ENCODE measurements around the gene EIF3K.
"Not testable (repeated sequence)": the region's sequence is repeated elsewhere in the genome, so short reads cannot be mapped to it uniquely, and the experiment has no call there.

The EIF3K gene

DNA sequence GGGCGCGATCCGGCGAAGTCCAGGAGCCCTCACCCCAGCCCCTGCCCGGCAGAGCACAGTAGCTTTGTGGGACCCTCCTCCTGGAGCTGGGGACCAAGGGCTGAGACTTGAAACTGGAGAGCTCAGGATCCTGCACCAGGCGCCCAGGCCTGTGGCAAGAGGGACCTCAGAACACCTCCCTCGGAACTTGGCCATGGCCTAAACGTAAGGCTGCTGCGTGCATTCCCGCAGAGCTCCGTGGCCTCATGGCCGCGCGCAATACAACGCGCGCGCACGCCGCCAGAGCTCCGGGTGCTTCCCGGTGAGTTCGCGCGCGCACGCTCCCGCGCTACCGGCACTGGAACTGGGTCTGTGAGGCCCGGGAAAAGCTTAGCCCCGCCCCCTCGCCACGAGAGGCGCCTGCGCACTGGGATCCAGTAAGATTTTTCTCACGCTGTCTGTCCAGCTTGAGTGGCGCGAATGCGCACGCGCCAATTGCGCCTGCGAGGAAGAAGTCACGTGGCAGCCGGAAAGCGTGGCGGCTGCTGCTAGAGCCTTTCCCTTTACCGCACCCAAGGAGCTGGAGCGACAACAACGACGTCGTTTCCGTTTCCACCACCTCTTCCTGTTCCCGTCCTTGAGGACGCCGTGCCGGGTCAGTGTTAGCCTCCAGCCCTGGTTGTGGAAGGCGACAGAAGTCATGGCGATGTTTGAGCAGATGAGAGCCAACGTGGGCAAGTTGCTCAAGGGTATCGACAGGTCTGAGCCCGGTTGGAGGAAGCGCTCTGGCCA lies at the start of gene EIF3K:
Gene EIF3K (plus strand): TSS at position 599 of the 771 bp plus-strand sequence. CDS start 81 bp downstream, at position 680.
- DNase-seq (ENCODE audit: low spot score): peak; percentile 99

- DNase-seq (ENCODE audit: low spot score): no peak
Measured at GRCh38 chr19:38569368-38569983, 49.5 kb upstream of the EIF3K start.

DNA sequence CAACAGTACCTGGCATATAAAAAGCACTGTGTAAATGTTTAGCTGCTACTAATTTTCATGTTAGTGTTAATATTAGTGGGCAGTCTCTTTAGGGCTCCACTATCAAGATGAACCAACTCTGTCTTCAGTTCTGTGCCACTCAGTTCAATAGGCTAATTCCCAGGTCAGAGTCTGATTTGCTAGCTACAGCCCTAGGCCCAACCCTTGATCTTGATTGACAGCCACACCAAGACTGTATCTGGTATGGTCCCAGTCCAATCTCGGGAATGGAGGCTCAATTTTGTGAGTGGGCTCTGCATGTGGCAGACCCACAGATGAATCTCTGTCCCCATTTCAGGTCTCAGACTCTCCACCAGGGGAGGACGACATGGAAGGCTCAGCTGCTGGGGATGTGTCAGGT lies 47.3 kb upstream of the EIF3K start:
- no peak for DNase-seq (ENCODE audit: low spot score)

DNA sequence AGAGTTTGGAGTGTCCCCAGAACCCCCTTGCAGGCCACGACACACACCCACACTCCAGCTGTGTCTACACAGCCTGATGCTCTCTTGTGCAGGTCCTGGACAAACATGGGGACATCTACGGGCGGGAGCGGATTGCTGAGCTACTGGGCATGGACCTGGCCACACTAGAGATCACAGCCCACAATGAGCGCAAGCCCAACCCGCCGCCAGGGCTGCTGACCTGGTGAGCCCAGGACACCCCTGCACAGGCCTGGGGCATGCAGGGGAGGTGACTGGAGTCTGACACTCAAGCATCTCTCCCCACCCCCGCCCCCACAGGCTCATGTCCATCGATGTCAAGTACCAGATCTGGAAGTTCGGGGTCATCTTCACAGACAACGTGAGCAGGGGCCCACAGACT lies 41.2 kb upstream of the EIF3K start:
- no peak for DNase-seq (ENCODE audit: low spot score)

DNA sequence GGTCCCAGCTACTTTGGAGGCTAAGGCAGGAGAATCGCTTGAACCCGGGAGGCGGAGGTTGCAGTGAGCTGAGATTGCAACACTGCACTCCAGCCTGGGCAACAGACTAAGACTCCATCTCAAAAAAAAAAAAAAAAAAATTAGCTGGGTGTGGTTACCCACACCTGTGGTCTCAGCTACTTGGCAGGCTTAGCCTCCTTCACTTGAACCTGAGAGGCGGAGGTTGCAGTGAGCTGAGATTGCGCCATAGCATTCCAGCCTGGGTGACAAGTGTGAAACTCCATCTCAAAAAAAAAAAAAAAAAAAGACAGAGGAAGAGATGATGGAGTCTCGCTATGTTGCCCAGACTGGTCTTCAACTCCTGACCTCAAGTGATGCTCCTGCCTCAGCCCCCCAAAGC lies 39.7 kb upstream of the EIF3K start:
- peak; percentile 48 for DNase-seq (ENCODE audit: low spot score)

GRCh38 chr19:38580080-38580479 lies 38.9 kb upstream of the EIF3K start:
- DNase-seq (ENCODE audit: low spot score): no peak

DNA sequence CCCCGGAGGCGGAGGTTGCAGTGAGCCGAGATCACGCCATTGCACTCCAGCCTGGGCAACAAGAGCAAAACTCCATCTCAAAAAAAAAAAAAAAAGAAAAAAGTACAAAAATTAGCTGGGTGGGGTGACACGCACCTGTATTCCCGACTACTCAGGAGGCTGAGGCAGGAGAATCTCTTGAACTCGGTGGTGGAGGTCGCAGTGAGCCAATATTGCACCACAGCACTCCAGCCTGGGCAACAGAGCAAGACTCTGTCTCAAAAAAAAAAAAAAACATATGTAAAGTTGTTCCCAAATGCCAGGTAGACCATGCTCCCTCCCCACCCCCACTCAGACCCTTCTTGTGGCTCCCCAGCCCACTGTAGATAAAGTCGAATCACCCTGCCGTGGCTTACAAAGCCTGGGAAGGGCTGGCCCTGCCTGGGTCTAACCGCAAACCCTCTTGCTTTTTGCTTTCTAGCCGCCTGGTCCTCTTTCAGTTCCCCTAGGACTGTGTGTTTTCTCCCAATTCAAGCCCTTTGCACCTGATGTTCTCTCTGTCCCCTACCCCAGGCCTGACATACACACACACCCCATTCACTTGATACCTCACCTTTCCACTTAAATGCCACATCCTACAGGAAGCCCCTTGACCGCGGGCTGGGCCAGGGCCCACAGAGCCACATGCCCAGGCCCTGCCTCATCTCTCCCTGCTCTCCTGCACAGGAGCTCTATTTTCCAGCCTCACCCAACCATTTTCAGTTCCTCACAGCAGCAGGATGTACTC lies 35.6 kb upstream of the EIF3K start:
- DNase-seq (ENCODE audit: low spot score): no peak

DNA sequence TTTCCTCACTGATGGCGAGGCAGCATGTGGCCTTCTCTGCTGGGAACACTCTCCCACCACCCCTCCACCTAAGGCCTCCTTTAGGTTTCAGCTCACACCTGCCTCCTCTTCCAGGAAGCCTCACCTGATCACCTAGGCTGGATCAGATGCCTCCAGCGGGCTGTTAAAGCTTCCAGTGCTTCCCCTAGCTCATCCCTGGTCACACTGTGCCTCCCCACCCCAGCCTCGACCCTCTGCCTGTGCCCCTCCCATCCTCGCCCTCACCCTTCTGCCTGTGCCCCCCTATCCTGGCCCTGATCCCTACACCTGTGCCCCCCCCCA lies 35.0 kb upstream of the EIF3K start:
- no peak for DNase-seq (ENCODE audit: low spot score)

- no peak for DNase-seq (ENCODE audit: low spot score)
Measured at GRCh38 chr19:38587562-38587961, 31.4 kb upstream of the EIF3K start.

DNA sequence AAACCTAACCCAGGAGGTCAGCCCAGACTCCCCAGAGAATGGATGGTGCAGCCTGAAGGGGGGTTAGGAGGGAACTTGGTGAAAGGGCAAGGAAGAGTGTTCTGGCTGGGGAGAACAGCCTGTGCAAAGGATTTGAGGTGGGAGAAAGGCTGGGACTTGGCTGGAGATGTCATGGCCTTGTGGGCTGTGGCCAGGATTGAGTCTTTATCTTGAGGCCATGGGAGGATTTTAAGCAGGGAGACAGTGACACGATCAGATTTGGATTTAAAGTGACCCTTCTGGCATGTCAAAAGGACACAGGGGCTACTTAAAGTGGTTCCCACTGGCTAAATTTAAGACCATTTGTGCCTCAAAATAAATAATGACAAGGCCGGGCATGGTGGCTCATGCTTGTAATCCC lies 30.9 kb upstream of the EIF3K start:
- DNase-seq (ENCODE audit: low spot score): no peak

DNA sequence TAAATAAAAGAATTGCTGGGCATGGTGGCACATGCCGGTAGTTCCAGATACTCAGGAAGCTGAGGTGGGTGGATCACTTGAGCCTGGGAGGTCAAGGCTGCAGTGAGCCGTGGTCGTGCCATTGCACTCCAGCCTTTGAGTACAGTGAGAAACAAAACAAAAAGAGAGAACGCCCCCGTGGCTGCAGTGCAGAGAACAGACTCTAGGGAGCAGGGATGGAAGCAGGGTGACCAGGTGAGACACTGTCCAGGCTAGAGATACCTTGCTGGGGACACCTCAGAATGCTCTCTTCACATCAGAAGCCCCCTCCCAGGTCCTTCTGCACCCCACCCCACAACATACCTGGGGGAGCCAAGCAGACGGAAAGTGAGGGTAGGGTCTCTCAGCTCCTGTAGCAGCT lies 26.0 kb upstream of the EIF3K start:
- no peak for DNase-seq (ENCODE audit: low spot score)

GRCh38 chr19:38596057-38596981 lies 22.7 kb upstream of the EIF3K start:
- peak; percentile 76 for DNase-seq (ENCODE audit: low spot score)

DNA sequence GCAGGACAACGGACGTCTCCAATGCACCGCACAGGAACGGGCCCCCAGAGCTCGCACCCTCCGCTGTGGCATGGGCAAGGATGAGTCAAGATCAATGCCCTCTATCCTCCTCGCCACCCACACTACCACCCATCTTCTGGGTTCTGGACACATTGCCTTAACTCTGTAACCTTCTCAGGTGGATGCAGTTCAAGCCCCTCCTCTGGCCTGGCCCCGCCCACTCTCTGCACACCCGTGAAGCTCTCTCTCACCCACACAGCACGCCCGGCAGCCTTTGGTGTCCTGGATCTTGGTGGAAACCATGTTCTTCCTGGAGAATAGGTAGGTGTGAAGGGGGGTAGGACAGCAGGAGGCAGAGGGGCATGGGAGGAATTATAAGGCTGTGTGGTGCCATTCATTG lies 21.9 kb upstream of the EIF3K start:
- no peak for DNase-seq (ENCODE audit: low spot score)

GRCh38 chr19:38599722-38600121 lies 19.3 kb upstream of the EIF3K start:
- DNase-seq (ENCODE audit: low spot score): no peak

DNA sequence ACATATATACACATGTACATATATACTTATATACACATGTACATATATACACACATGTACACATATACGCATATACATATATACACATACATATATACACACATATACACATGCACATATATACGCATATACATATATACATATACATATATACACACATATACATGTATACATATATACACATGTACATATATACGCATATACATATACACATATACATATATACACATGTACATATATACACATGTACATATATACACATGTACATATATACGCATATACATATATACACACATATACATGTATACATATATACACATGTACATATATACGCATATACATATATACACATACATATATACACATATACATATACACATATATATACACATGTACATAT lies 16.1 kb upstream of the EIF3K start:
- not testable (repeated sequence) for DNase-seq (ENCODE audit: low spot score)

GRCh38 chr19:38606131-38606530 lies 12.9 kb upstream of the EIF3K start:
- DNase-seq (ENCODE audit: low spot score): no peak

DNA sequence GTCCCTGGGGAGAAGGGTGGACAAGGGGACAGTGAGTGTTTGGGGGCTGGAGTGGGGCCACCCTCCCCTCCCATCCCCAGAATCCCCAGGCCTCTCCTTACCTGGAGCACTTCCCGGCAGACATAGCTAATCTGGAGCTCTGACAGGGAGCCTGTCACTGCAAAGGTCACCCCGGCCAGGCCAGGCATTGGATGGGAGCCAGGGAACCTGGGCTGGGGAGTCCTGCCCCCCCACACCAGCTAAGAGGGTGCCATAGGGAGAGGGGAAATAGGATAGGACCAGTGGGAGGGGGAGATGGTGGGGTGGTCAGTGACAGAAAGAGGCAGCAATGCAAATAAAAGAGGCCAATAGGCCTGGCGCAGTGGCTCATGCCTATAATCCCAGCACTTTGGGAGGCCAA lies 4.7 kb upstream of the EIF3K start:
- DNase-seq (ENCODE audit: low spot score): no peak

GRCh38 chr19:38615007-38615581 lies 3.9 kb upstream of the EIF3K start:
- DNase-seq (ENCODE audit: low spot score): no peak

DNA sequence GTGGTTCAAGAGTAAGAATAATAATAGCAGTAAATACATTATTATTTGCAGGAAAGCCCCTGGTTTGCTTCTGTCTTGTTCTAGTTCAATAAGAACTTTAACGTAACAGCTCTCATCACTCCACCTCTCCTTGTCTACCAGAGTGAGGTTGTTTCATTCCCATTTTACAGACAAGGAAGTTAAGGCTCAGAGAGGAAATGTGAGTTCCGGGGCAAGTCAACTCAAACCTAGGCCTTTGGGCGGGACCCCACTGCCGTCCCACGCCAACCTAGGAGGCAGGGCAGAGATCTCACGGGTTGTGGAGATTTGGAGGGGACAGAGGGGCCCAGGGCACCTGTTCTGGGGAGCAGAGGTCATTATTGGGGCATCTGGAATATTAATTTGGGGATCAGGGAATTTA lies 2.7 kb upstream of the EIF3K start:
- no peak for DNase-seq (ENCODE audit: low spot score)

DNA sequence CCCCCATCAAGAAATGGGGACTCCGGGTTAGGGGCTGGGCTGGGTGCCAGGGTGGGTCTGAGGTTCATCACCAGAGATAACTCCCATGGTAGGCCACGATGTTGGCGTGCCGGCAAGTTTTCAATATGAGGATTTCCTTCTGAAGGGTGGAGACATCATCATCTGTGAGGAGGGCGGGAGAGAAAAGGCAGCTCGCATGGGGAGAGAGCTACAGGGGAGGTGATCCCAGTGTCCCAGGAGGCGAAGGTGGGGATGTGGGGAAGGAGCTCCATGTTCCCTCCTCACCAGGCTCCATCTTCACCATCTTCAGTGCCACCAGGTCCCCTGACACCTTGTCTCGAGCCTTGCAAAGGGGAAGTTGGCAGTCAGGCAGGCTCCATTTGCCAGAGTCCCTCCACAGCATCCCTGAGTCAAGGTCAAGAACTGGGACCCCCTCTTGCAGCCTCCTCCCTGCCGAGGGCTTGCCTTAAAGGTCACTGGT lies 1.7 kb upstream of the EIF3K start:
- DNase-seq (ENCODE audit: low spot score): no peak

GRCh38 chr19:38617764-38618589 lies 1.0 kb upstream of the EIF3K start, which contains the start of gene MAP4K1:
MAP4K1 (minus strand) TSS chr19:38617953; CDS start chr19:38617895, 58 bp downstream.
- no peak for DNase-seq (ENCODE audit: low spot score)
